Cardiac muscle cell (in vitro differentiated cells and primary cell): ENCODE measurements around the gene SNED1. TPM values are rescaled to one million over a fixed set of nuclear protein-coding genes. Genes with fewer than 3 reads are reported as not detected.

Source experiments
- DNase-seq, 2 donors: peaks; one replicate each; pipeline versions ENCODE4 v3.0.0 to v3.0.0-alpha.2; 2010 to 2017; ENCODE audit warnings: low read depth in 1 of 2, low spot score in 1 of 2
- H3K27ac ChIP-seq: fragments of 200-600 bp; sonication (generic); 2 replicates; pipeline ENCODE4 v1.5.1; 2016
- H3K27me3 ChIP-seq: fragments of 200-600 bp; sonication (generic); 2 replicates; pipeline ENCODE4 v1.6.0; 2016; ENCODE audit warnings: control low read depth
- H3K36me3 ChIP-seq: fragments of 200-600 bp; sonication (generic); 2 replicates; pipeline ENCODE4 v1.5.1; 2016; ENCODE audit warnings: control low read depth
- H3K4me1 ChIP-seq: fragments of 200-600 bp; sonication (generic); 2 replicates; pipeline ENCODE4 v1.8.1; 2017; ENCODE audit warnings: low read depth, mild to moderate bottlenecking, mixed run types
- H3K4me3 ChIP-seq: fragments of 200-600 bp; sonication (generic); 2 replicates; pipeline ENCODE4 v1.5.1; 2016; ENCODE audit warnings: mild to moderate bottlenecking
- H3K9me3 ChIP-seq: fragments of 200-600 bp; sonication (generic); 2 replicates; pipeline ENCODE4 v1.5.1; 2017; ENCODE audit warnings: low read depth, mild to moderate bottlenecking, control low read depth
- CTCF ChIP-seq: IDR thresholded peaks from 2 replicates; pipeline ENCODE4 v1.5.1; 2012; ENCODE audit warnings: low read depth, mild to moderate bottlenecking, low read length
- polyA plus RNA-seq: library from polyadenylated mRNA; unstranded; fragments of >200 nt; fragmentation: Nextera tagmentation; extraction: Ambion mirVana; gene quantifications from 2 replicates; pipeline ENCODE4 v1.2.1, GENCODE V29; 2016
- total RNA-seq: library from RNA; depleted of rRNA; stranded (reverse); fragments of >200 nt; gene quantifications from 2 replicates; pipeline ENCODE4 v1.2.3, GENCODE V29; 2016

Gene SNED1
- total and polyA plus RNA-seq, 2 experiments from 2014 or later = 0.09 to 0.76 TPM

GRCh38 chr2:241142063-241142462 is 143.6 kb downstream of the SNED1 start:
- no peaks in the 10 kb centered on the region for H3K4me1 ChIP-seq
- no peak overlapping the region for H3K4me3 ChIP-seq
- no peak for DNase-seq
- no peaks in the 10 kb centered on the region for H3K9me3 ChIP-seq
- no peak overlapping the region for H3K27ac ChIP-seq
- no peaks in the 10 kb centered on the region for H3K36me3 ChIP-seq
- TF ChIP-seq CTCF = no peak
- H3K27me3 ChIP-seq = no peaks in the 10 kb centered on the region

GRCh38 chr2:241142593-241142992 is 144.2 kb downstream of the SNED1 start:
- Histone ChIP-seq H3K4me3 (no peak overlapping the region), H3K27me3 (no peaks in the 10 kb centered on the region), H3K4me1 (no peaks in the 10 kb centered on the region), H3K9me3 (no peaks in the 10 kb centered on the region), H3K27ac (no peak overlapping the region), H3K36me3 (no peaks in the 10 kb centered on the region)
- no peak for TF ChIP-seq CTCF
- no peak for DNase-seq

Other genes with a start within 250 kb of the SNED1 start
- gene KIF1A, start 178.4 kb upstream of the SNED1 start, total RNA-seq = 8.0 and 14.1 TPM in 2 replicates
- 4.3 and 6.3 TPM in 2 replicates for gene KIF1A, start 178.4 kb upstream of the SNED1 start, polyA plus RNA-seq
- gene AGXT, start 129.8 kb upstream of the SNED1 start, total RNA-seq = 0.06 and 0.67 TPM in 2 replicates
- 0.75 and 0.99 TPM in 2 replicates for gene AGXT, start 129.8 kb upstream of the SNED1 start, polyA plus RNA-seq
- gene MAB21L4, start 102.5 kb upstream of the SNED1 start, total RNA-seq = 0.07 TPM in 1 of 2 replicates, not detected in the other
- not detected in 2 replicates for gene MAB21L4, start 102.5 kb upstream of the SNED1 start, polyA plus RNA-seq
- gene CROCC2, start 92.3 kb upstream of the SNED1 start, total RNA-seq = not detected in 2 replicates
- not detected in 2 replicates for gene CROCC2, start 92.3 kb upstream of the SNED1 start, polyA plus RNA-seq
- gene MTERF4, start 103.7 kb downstream of the SNED1 start, total RNA-seq = 75.7 and 105 TPM in 2 replicates
- gene MTERF4, start 103.7 kb downstream of the SNED1 start, polyA plus RNA-seq = 25.0 and 26.9 TPM in 2 replicates
- gene PASK, start 150.9 kb downstream of the SNED1 start, total RNA-seq = 8.5 and 11.9 TPM in 2 replicates
- 4.7 and 7.0 TPM in 2 replicates for gene PASK, start 150.9 kb downstream of the SNED1 start, polyA plus RNA-seq
- gene PPP1R7, start 151.8 kb downstream of the SNED1 start, total RNA-seq = 44.0 and 56.5 TPM in 2 replicates
- 70.1 and 98.4 TPM in 2 replicates for gene PPP1R7, start 151.8 kb downstream of the SNED1 start, polyA plus RNA-seq
- gene ANO7, start 190.1 kb downstream of the SNED1 start, total RNA-seq = 2.7 and 2.8 TPM in 2 replicates
- 2.7 and 3.4 TPM in 2 replicates for gene ANO7, start 190.1 kb downstream of the SNED1 start, polyA plus RNA-seq